GM19099 (cell line): Measurements from ENCODE around the gene LAS1L.

Source experiments
- POLR2A ChIP-seq: IDR thresholded peaks from 3 replicates; pipeline ENCODE4 v1.6.1; 2011; ENCODE audit warnings: low read depth; ENCODE audit not compliant: insufficient read length; ENCODE audit errors: extremely low read depth

The LAS1L gene

DNA sequence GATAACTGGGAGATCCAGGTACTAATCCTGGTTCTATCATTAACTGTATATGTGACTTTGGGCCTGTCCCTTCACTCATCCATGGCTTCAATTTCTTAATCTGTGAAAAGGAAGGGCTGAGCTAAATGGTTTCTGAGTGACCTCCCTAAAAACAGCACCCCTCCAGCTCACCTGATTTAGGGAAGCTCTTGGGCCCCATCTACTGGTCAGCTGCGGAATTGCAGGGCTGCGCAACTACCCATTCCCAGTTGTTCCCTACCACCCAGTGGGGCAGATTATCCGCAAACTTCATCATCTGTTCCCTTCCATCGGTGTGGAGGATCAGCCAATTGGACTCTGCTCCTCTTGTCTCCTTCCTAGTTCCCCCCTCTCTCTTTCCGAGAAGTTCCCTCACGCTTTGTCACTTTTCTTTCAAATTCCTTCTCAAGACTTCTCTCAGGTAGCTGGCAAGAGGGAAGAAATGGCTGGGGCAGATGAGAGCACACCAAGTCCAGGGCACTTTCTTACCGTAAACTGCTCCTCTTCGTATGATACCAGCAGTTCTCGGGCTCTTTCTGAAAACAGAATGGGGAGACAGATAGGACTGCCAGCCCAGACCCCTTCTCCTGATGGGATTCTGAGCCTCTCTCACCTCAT is 5.8 kb downstream of the LAS1L start:
- no peak for TF ChIP-seq POLR2A

DNA sequence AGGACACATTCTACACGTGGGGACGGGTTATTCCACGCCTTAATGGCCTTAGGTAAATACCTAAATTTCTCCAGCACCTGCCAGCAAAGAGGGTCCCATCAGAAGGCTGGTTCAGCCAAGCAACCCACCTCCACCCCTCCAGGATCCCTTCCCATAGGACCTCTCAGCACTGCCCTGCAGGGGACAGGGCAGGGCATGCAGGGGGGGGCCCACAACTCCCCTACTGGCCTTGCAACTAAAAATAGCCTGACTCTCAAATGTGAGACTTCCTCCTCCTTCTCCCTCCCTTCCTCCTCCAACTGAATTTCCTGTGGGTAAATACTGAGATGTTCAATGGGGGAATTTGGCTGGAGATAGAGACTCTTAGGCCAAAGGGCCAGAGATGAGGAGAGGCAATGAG is 6.3 kb downstream of the LAS1L start:
- no peak for TF ChIP-seq POLR2A

DNA sequence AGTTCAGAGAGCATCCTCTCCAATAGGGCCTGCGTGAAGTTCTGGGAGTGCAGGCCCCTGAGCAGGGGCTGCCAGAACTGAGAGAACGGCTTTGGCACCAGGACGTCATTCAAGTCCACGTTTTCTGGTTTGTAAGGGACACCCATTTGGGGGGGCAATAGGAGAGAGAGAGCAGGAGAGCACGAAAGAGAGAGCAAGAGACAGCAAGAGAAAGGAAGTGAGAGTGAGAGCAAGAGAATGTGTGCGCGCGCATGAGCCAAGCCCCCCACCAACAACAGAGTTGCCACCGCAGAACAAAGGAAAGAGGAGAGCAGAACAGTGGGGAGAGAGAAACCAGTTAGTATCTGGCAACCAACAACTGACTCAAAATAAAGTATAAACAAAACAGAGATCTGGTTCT is 10.4 kb downstream of the LAS1L start:
- TF ChIP-seq POLR2A = no peak

DNA sequence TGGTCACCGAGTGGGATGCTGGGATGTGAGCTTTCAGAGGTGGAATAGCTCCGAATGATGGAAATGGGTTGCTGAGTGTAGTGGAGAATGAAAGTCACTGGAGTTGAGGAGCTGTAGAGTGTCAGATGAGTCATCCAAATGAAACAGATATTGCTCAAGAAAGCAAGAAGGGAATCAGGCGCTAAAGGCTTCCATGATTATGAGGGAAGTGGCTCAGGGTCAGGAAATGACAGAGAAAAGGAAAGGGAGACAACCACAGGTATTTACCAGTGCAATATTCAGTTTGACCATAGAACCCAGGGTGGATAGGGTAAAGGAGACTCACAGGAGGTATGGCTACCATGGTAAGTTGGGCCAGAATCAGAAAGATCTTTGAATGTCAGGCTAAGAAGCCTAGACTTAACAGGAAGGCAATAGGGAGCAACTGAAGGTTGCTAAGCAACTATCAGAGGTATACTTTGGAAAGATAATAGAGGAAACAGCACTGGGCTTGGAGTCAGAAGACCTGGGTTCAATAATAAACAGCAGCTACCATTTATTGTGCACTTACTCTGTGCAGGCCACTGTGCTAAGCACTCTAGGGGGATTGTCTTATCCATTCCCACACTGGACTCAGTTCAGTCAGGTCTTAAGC is 11.7 kb downstream of the LAS1L start:
- no peak for TF ChIP-seq POLR2A

DNA sequence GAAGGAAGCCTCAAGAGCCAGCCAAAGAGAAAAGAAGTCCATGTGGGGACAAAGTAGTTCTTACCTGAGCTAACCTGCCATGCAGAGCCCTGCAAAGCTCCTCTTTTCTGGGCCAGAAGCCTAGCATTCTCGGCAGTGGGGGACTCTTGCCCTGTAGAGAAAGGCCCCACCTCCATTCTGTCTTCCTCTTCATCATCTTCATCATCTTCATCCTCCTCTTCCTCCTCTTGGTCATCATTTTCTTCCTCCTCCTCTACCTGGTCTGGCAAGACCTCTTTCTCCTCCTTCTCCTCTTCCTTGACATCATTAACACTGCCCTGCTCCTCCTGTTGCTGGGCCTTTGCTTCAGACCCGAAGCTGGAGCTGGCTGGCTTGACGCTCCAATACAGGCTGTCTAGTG is 16.7 kb downstream of the LAS1L start:
- TF ChIP-seq POLR2A = no peak

DNA sequence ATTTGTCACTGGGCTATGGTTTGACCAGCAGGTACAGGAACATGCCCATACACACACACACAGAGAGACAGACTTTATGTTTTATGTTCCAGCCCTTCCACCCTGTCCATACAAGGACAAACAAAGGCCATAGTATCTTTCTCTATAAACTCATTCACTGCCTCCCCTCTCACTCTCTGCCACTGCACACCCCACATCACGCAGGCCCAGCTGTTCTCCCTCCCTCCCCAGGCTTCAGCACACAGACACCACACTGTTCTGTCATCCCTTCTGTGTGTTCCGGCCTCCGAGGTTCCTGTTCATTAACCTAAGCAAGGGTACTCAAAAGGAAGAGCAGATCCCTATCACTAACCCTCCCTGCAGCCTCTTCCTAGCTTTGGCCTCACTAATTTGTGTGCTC is 17.8 kb downstream of the LAS1L start:
- no peak for TF ChIP-seq POLR2A

DNA sequence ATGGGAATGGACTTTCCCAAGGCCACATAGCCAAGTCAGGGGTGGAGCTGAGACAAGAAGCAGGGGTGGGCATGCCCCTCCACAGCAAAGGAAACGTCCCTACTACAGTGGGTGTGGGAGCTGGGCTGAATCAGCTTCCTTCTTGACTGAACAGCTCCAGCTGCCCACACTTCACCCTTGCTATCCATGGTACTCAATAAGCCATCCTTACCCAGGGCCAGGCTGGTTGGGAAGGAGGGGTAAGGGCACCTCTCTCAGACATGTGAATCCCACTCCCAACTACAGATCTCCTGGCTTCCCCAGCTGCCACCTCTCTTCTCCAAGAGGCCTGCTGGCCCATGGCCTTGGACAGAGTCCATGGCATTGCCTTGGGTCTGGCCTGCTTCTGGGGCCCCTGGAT is 21.0 kb downstream of the LAS1L start:
- TF ChIP-seq POLR2A = no peak

DNA sequence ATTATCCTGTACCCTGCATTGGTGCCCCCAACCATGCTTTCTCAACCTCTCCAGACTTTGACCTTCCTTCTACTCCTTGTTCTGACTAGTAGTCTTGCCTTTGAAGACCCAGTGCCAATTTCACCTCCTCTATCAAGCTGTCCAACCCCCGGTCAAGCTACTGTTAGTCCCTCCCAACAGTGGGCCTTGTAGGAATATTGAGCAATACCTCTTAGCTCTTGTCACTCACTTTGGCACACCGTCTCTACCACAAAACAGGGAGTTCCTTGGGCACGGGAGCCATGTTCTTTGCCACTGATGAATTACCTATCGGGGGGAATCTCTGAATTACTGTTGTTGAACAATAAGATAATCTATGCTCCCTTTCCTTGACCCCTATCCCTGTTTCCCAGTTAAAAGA is 25.2 kb downstream of the LAS1L start:
- TF ChIP-seq POLR2A = no peak

DNA sequence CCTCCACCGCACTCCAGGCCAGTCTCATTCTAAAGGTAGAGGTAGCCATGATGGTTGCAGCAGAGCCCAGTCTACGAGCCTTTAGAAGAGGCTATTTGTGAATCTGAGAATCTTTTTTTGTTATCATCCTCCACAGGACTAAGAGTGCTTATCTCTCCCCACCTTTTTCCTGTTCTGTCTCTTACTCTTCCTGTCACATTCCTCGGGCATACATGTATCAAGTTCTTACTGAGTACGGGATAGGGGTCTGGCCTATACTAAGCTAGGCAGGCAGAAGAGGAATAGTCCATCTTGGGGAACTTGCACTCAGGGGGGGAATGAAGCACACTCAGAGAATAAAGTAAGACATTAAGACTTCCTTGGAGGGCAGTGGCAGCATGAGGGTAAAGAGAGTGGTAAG is 25.7 kb downstream of the LAS1L start:
- TF ChIP-seq POLR2A = no peak

DNA sequence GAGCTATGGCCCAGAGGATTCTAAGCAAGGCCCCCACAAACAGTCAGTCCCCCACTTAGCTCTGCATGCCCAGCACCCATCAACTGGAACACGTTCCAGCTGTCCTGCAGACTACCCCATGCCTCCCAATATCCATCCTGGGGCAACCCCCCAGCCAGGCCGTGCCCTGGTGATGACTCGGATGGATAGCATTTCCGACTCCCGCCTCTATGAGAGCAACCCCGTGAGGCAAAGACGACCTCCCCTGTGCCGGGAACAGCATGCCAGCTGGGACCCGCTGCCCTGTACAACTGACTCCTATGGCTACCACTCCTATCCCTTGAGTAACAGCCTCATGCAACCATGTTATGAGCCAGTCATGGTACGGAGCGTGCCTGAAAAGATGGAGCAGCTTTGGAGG is 32.0 kb downstream of the LAS1L start:
- TF ChIP-seq POLR2A = no peak

DNA sequence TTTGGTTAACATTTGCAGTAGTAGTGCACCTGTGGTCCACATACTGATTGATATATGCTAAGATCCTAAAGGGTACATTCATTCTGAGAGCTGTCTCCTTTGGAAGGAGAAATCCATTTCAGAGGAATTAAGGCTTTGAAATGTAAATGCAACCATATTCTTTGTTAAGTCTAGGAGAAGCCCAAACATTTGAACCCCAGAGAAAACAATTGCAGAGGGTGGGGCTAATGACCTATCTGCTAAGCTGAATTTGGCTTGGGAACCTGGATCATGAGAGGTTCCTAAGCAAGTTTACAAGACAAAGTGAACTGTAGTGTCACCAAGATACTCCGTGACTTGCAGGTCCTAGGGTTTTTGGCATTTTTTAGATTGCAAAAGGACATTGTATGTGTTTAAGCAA is 41.2 kb downstream of the LAS1L start:
- no peak for TF ChIP-seq POLR2A

DNA sequence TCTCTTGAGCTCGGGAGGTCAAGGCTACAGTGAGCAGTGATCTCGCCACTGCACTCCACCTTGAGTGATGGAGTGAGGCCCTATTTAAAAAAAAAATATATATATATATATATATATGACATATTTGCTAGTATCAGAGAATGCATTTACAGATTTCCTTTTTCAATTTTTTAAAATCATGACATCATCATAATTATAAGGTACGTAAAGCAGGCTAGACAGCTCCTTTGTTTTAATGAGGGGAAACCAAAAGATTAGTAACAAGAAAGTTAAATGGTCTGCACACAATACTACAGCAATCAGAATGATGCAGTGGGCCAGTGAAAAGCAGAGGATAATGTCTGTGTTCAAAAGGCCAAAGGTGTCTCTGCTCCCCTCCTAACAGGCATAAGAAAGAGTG is 43.0 kb downstream of the LAS1L start:
- TF ChIP-seq POLR2A = no peak

DNA sequence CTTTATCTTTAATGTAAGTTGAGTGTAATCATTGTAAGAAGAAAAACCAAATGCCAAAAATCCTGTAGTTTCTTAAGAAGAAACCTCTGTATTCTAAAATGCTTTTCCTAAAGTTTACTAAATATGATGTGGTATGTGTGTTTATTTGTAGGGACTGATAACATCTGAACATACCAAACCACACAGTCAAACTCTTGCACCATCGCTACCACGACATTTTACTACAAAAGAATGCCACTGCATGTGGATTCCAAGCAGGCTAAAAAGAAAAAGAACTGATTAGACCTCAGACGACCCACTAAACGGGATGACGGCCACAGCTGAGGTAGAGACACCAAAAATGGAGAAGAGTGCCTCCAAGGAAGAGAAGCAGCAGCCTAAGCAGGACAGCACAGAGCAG is 46.1 kb downstream of the LAS1L start:
- TF ChIP-seq POLR2A = no peak

DNA sequence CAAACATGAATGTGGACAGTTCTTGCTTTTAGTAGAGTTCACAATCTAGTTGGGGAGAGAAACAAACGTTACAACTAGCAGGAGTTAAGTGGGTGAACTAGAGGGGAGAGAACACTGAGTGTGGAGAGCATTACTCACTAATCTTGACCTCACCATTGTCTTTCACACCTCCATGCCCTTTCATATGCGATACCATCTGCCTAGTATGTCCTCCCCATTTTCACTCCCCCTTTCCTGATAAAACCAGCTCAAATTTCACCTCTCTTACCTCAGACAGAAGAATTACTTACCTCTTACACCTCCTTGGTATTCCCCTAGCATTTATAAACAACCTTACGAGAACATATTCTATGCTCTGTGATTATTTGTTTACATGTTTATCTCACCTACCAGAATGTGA is 53.6 kb downstream of the LAS1L start:
- TF ChIP-seq POLR2A = no peak

DNA sequence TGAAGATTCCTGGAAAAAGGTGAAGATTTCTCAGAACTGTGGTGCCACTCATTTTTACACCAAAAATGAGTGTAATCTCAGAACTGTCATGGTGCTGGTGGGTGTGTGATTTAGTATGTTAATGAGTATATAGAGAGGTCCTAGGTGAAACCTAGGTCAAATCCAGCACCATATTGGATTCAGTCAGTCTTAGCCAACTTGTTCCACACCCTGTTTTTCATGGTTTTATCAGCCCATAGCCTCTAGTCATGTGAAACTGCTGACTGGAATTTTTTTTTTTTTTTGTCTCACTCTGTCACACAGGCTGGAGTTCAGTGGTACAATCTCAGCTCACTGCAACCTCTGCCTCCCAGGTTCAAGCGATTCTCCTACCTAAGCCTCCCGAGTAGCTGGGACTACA is 58.0 kb downstream of the LAS1L start:
- no peak for TF ChIP-seq POLR2A

DNA sequence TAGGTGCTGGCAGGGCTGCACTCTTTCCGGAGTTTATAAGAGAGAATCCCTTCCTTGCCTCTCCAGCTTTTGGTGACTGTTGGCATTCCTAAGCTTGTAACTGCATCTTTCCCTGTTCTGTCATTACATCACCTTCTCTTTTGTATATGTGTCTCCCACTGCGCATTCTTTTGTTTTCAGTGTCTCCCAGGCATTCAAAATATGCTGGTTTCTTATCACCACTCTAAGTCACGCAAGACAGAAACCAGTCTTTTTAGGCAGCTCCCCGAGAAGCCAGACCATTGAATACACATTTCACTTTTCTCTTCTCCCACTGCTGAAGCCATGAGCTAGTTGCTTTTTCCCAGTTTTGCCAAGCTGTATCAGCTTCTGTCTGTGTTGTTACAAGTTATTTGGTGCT is 71.0 kb downstream of the LAS1L start:
- TF ChIP-seq POLR2A = no peak
